Measurements from ENCODE around the gene TTC7B. TPM values are rescaled to one million over a fixed set of nuclear protein-coding genes. Genes with fewer than 3 reads are reported as not detected.

Gene TTC7B
- total RNA-seq, 2 experiments from 2014 or later = 1.2 to 1.3 TPM

GRCh38 chr14:90545966-90546751, 270.1 kb downstream of the TTC7B start:
- H3K9me3 ChIP-seq (ENCODE audit: control insufficient read depth in 1 of 2, insufficient read depth in 1 of 2, low read length in 2 of 2) = peaks cover 0 to 3% of the 10 kb centered on the region in 2 experiments
- H3K9me3 Mint-ChIP-seq = no peaks in the 10 kb centered on the region
- H3K4me1 ChIP-seq (ENCODE audit: insufficient read depth, low read length) = no peaks in the 10 kb centered on the region
- H3K4me1 Mint-ChIP-seq (ENCODE audit: low read depth) = no peaks in the 10 kb centered on the region
- no peak for ATAC-seq (ENCODE audit: poor library complexity)
- H3K27ac ChIP-seq (ENCODE audit: low read depth in 1 of 2, low read length in 2 of 2) = no peak overlapping the region
- no peak overlapping the region for H3K4me3 ChIP-seq (ENCODE audit: low read length)
- H3K36me3 Mint-ChIP-seq (ENCODE audit: low read depth) = no peaks in the 10 kb centered on the region
- no peak for DNase-seq
- H3K36me3 ChIP-seq (ENCODE audit: insufficient read depth, low read length) = no peaks in the 10 kb centered on the region
- H3K27me3 ChIP-seq (ENCODE audit: control insufficient read depth in 1 of 2, insufficient read depth in 2 of 2, low read length in 2 of 2) = no peaks in the 10 kb centered on the region
- ChIA-PET CTCF (no interaction called here), POLR2A (no interaction called here)
- H3K27me3 Mint-ChIP-seq = no peaks in the 10 kb centered on the region
- no peak overlapping the region for H3K27ac Mint-ChIP-seq
- intact Hi-C loops (cut with DNase I, micrococcal nuclease) = no loop called here
- no peak overlapping the region for H3K4me3 Mint-ChIP-seq
- no peak for TF ChIP-seq CTCF (IDR thresholded peaks at IDR 0.05)

GRCh38 chr14:90545382-90545781, 270.8 kb downstream of the TTC7B start:
- ChIA-PET CTCF (no interaction called here), POLR2A (no interaction called here)
- no peaks in the 10 kb centered on the region for H3K36me3 ChIP-seq (ENCODE audit: insufficient read depth, low read length)
- ATAC-seq (ENCODE audit: poor library complexity) (no peak), DNase-seq (no peak)
- Mint-ChIP-seq H3K27ac (no peak overlapping the region), H3K9me3 (no peaks in the 10 kb centered on the region), H3K4me3 (no peak overlapping the region), H3K4me1 (ENCODE audit: low read depth) (no peaks in the 10 kb centered on the region), H3K27me3 (no peaks in the 10 kb centered on the region), H3K36me3 (ENCODE audit: low read depth) (no peaks in the 10 kb centered on the region)
- no peak overlapping the region for H3K27ac ChIP-seq (ENCODE audit: low read depth in 1 of 2, low read length in 2 of 2)
- peaks cover 0 to 5% of the 10 kb centered on the region in 2 experiments for H3K9me3 ChIP-seq (ENCODE audit: control insufficient read depth in 1 of 2, insufficient read depth in 1 of 2, low read length in 2 of 2)
- intact Hi-C loops (cut with DNase I, micrococcal nuclease) = no loop called here
- TF ChIP-seq CTCF (IDR thresholded peaks at IDR 0.05) = no peak
- H3K4me3 ChIP-seq (ENCODE audit: low read length) = no peak overlapping the region
- no peaks in the 10 kb centered on the region for H3K4me1 ChIP-seq (ENCODE audit: insufficient read depth, low read length)
- no peaks in the 10 kb centered on the region for H3K27me3 ChIP-seq (ENCODE audit: control insufficient read depth in 1 of 2, insufficient read depth in 2 of 2, low read length in 2 of 2)

- TF ChIP-seq CTCF (IDR thresholded peaks at IDR 0.05) = no peak
- ChIA-PET CTCF (no interaction called here), POLR2A (no interaction called here)
- Histone ChIP-seq H3K9me3 (ENCODE audit: control insufficient read depth in 1 of 2, insufficient read depth in 1 of 2, low read length in 2 of 2) (peaks cover 0 to 5% of the 10 kb centered on the region in 2 experiments), H3K27ac (ENCODE audit: low read depth in 1 of 2, low read length in 2 of 2) (no peak overlapping the region), H3K27me3 (ENCODE audit: control insufficient read depth in 1 of 2, insufficient read depth in 2 of 2, low read length in 2 of 2) (no peaks in the 10 kb centered on the region), H3K36me3 (ENCODE audit: insufficient read depth, low read length) (no peaks in the 10 kb centered on the region), H3K4me3 (ENCODE audit: low read length) (no peak overlapping the region), H3K4me1 (ENCODE audit: insufficient read depth, low read length) (no peaks in the 10 kb centered on the region)
- no peak overlapping the region for H3K27ac Mint-ChIP-seq
- no peaks in the 10 kb centered on the region for H3K9me3 Mint-ChIP-seq
- ATAC-seq (ENCODE audit: poor library complexity) = no peak
- no peak overlapping the region for H3K4me3 Mint-ChIP-seq
- intact Hi-C loops (cut with DNase I, micrococcal nuclease) = no loop called here
- DNase-seq = no peak
- H3K4me1 Mint-ChIP-seq (ENCODE audit: low read depth) = no peaks in the 10 kb centered on the region
- H3K27me3 Mint-ChIP-seq = no peaks in the 10 kb centered on the region
- no peaks in the 10 kb centered on the region for H3K36me3 Mint-ChIP-seq (ENCODE audit: low read depth)
These were observed 271.3 kb downstream of the TTC7B start for GRCh38 chr14:90544971-90545370.

Measured in CD4-positive, alpha-beta T cell (primary cell).